HG03135 (cell line): ENCODE results near the gene FLRT1.

ENCODE experiments used
- ATAC-seq: cut with Tn5 transposase; IDR thresholded peaks from one replicate; pipeline ENCODE4 v1.9.1; 2021; ENCODE audit warnings: mild to moderate bottlenecking, moderate library complexity; ENCODE audit not compliant: unreplicated experiment

The FLRT1 gene

DNA sequence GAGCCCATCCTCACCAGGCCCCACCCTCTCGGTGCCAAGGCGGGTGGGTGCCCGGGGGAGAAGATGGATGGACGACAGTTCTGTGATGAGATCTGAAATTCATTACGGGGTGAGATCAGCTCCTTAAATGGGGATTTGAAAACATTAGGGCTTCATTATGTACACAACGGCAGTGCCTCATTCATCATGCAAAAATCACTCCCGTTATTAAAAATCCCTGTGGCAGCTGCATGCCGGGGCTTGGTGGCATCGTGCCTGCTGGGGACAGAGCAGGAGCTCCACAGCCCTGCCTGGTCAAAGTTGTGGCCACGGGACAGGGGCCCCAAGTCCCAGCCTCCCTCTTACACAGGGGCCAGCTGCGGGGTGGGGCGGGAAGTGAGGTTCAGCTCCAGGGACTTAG, 29.3 kb upstream of the FLRT1 start:
- ATAC-seq = no peak

DNA sequence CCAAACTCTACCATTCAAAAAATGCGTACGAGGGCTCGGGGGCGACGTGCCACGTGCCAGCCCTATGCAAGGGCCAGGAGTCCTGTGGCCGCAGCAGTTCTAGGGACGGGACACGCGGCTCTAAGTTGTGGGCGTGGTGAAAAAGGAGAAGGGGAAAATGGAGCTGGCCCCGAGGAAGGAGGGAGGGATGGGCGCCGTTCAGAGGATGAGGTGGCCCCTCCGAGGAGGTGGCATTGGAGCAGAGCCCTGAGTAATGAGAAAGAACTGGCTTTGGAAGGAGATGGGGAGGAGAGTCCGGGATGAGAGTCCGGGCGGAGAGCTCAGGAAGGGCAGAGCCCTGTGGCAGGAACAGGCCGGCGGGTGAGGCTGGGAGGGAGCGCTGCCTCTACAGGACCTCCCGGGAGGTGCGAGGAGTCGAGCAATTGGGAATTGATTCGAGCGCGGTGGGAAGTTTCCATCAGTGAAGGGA, 28.5 kb upstream of the FLRT1 start:
- ATAC-seq = no peak

- no peak for ATAC-seq
Observed at GRCh38 chr11:64007629-64008282, 28.0 kb upstream of the FLRT1 start.

DNA sequence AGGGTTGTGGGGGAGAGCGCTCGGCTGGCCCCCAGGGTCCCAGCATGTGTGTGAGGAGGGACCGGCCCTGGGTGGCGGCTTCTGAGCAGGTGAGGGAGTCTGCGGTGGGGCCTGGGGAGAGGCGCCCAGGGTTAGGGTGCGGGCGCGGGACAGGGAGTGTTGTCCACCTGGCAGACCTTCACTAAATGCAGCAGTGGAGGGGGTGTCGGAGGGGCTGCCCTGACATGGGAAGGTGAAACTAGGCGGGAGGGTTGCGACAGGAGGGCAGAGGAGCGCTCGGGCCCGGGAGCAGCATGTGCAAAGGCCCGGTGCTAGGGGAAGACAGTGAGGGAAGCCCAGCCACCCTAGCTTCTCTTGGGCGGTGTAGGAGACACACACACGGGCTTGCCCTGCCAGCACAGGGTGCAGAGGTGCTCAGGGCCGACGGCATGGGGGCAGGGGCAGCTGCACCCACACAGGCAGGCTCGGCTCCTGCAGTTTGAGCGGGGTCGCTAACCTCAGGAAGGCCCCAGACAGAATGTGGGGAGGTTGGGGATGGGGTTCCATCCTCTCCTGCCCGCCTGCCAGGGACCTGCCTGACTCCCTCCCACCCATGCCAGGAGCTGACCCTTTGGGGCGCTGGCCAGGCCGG, 27.3 kb upstream of the FLRT1 start:
- no peak for ATAC-seq

DNA sequence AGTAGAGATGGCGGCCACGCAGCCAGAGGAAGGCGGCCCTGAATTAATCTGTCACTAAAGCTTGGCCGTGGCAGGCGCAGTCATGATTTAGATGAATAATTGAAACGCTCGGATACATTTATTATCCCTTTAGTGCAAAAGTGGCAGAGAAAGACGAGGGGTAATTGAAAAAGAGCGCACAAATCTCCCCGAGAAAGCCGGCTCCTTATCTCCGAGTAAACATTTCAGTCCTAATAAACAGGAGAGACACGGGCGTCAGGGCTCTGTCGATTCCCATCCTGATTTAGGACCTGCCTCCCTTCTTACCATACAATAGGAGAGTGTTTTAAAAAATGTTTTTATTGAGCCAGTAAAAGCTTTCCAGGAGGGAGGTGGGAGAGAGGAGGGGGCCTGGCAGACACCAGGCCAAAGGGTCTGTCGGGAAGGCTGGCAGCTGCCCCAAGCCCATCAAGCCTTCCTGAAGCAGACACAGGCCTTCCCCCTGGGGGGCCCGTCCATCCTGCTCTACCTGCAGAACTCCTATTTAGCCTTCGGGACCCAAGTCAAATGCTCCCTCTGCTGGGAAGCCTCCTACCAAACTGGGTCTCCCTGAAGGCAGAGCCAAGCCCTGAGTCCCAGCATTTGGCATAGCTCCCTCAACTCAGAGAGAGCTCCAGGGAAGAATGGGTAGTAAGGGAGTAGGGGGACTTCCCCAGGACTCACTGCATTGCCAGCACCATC, 26.7 kb upstream of the FLRT1 start:
- no peak for ATAC-seq

DNA sequence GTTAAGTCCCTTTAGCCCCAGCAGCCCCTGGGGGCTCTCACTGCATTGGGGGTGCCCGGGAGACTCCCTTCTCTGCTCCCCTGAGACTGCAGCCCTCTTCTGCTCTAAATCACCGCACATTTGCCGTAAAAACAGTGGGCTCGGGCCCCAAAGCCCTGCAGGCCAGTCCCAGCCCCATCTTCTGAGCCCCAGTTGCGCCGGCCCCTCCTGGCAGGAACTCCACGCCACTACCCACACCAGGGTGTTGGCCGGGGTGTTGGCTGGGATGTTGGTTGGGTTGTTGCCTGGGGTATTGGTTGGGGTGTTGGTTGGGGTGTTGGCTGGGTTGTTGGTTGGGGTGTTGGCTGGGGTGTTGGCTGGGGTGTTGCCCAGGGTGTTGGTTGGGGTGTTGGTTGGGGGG, 26.0 kb upstream of the FLRT1 start:
- ATAC-seq = no peak

DNA sequence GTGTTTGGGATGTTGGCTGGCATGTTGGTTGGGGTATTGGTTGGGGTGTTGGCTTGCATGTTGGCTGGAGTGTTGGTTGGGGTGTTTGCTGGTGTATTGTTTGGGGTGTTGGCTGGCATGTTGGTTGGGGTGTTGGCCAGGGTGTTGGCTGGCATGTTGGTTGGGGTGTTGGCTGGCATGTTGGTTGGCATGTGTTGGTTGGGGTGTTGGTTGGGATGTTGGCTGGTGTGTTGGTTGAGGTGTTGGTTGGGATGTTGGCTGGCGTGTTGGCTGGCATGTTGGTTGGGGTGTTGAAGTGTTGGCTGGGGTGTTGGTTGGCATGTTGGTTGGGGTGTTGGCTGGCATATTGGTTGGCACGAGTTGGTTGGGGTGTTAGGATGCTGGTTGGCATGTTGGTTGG, 24.9 kb upstream of the FLRT1 start:
- ATAC-seq = no peak

DNA sequence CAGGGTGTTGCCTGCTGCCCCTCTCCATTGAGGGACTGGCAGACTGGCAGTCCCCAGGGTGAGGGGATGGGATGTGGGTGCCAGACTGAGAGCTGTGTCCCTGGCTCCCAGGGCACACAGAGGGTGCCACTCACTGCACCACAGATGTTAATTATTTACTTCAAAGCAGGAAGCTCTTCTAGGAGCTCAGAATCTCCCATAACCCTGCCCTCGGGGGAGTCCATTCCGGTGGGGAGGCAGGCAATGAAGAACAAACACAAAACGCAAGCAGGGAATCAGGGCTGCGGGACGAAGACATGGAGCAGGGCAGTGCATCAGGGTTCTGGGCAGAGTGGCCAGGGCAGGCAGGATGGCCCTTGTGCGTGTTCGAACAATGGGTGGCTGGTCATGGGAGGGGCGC, 24.4 kb upstream of the FLRT1 start:
- ATAC-seq = no peak

DNA sequence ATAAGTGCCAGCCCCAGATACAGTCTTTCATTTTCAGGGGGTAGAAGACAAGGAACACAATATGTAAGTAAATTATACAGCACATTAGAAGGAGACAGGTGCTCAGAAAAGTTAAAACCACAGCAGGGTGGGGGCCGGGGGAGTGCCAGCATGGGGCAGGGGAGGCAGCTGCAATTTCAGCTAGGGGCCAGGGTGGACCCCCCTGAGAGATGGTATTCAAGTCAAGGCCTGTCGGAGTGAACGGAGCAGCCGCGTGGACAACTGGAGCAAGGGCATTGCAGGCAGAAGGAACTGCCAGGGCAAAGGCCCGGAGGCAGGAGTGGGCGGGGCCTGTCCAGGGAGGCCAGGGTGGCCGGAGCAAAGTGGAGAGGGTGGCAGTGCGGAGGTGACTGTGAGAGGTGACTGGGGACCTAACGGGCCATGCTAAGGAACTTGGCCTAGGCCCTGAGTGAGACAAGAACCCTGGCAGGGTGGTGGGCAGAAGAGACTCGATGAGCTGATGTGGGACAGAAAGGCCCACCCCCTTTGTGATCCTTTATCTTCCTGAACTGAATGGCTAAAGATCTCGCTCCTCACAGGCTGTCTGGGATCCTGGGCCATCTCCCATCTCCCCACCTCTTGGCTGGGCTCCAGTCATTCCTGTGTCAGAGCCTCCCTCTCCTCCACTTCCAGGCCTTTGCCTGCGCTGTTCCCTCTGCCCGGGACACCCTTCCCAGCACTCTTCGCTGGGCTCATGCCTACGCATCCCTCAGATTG, 22.4 kb upstream of the FLRT1 start:
- ATAC-seq = no peak

- no peak for ATAC-seq
Observed at GRCh38 chr11:64014356-64014755, 21.4 kb upstream of the FLRT1 start.

GRCh38 chr11:64015510-64015909, 20.2 kb upstream of the FLRT1 start:
- no peak for ATAC-seq

- no peak for ATAC-seq
Observed at GRCh38 chr11:64015935-64016845, 19.5 kb upstream of the FLRT1 start.

DNA sequence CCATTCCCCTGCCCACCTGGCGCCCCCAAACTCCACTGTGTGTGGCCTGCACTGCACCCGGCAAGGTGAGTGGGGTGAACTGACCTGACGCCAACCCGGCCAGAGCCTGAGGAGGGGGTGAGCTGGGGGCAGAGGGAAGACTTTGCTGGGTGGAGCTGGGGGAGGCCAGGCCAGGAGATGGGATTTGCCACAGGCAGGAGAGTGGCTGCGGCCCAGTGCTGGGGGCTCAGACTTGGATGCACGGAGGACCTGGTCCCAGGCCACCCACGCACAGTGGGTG, 17.8 kb upstream of the FLRT1 start:
- ATAC-seq = no peak

DNA sequence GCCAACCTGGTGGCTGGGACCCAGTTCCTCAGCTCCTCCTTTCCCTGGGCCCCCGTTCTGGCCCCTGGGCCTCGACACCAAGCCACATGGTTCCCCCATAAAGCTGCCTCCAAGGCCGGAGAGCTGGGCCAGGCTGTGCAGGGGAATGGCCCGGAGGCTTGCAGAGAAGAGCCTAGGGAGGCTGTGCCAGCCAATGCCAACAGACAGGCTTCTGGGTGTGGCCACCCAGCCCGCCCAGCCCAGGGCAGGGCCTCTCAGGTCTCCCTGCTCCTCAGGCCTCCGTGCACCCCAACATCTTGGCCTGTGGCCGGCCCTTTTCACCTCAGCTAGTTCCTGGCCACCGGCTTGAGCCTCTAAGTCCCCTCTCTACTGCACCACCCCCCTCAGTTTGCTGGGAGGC, 17.4 kb upstream of the FLRT1 start:
- no peak for ATAC-seq

GRCh38 chr11:64019106-64020037, 16.4 kb upstream of the FLRT1 start:
- ATAC-seq = no peak

DNA sequence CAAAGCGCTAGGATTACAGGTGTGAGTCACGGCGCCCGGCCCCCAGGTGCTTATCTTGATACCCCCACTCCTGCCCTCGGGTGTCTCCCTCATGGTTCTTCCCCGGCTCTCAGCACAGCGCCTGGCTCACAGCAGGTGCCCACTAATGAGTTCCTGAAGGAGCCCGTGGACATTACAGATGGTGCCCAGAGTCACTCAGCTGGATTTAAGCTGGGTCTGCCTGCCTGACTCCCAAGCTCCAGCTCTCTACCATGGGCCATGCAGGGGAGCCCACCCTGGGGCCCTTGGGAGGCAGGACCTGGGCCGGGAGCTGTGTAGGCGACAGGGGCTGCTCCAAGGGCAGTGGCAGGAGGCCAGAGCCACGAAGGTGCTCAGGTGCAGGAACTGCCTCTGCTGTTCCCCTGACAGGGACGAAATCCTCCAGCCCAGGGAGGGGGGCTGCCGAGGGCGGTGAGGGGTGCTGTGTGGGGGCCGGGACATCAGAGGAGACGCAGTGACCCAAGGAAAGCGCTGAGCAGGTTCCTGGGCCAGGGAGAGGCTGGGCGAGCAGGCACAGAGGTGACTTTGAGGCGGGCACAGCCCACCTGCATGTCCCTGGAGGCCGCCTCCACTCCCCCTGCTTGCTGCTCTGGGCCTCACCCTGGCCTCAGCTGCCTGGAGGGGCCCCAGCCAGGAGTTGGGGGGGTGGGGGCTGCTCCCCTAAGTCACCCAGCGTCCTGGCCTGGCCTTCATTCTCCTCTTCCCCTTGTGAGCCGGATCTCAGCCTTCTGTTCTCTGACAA, 14.6 kb upstream of the FLRT1 start:
- ATAC-seq = no peak

GRCh38 chr11:64021757-64022093, 14.0 kb upstream of the FLRT1 start:
- no peak for ATAC-seq

- ATAC-seq = no peak
Observed at GRCh38 chr11:64022125-64022784, 13.5 kb upstream of the FLRT1 start.
